ENCODE results near the gene CEP44.

DNA sequence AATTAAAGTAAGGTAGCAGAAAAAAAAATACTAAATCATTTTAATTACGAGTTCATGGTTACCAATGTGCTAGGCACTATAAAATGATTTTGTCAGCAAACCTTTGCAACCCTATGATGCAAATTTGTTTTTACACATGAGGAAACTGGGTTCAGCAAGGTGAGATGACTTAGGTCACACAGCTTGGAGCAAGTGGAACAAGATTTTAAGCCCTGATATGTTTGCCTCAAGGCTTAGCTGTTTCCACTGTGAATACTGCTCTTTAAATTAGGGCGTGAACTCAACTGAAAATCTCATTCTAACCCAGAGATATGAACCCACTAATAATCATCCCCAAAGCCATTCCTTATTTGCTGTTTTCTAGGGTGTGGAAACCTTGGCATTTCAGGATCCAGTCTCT, 86.3 kb downstream of the CEP44 start:
- TF ChIP-seq POLR2A (IDR thresholded peaks at IDR 0.05; ENCODE audit: low read length) (no peak), GATA1 (IDR thresholded peaks at IDR 0.05; ENCODE audit: low read depth, low read length) (no peak)

Measured in erythroblast (primary cell).